ENCODE measurements around the gene IFRD1.
"Not testable (repeated sequence)": the region's sequence is repeated elsewhere in the genome, so short reads cannot be mapped to it uniquely, and the experiment has no call there.

Gene IFRD1

GRCh38 chr7:112505495-112505894 is 55.2 kb downstream of the IFRD1 start:
- H3K9ac ChIP-seq (ENCODE audit: low read depth, low read length), result no peak overlapping the region
- no peak overlapping the region for H3K4me3 ChIP-seq (ENCODE audit: low read depth, low read length)
- H3K27me3 ChIP-seq (ENCODE audit: control insufficient read depth, insufficient read depth, low read length), result no peaks in the 10 kb centered on the region
- no peaks in the 10 kb centered on the region for H3K36me3 ChIP-seq (ENCODE audit: control insufficient read depth, insufficient read depth, low read length)
- H3K27ac ChIP-seq (ENCODE audit: low read depth, low read length), result no peak overlapping the region
- no peaks in the 10 kb centered on the region for H3K9me3 ChIP-seq (ENCODE audit: control insufficient read depth, insufficient read depth, low read length)
- no peaks in the 10 kb centered on the region for H3K4me1 ChIP-seq (ENCODE audit: control insufficient read depth, insufficient read depth, low read length)

- no peaks in the 10 kb centered on the region for H3K27me3 ChIP-seq (ENCODE audit: control insufficient read depth, insufficient read depth, low read length)
- H3K36me3 ChIP-seq (ENCODE audit: control insufficient read depth, insufficient read depth, low read length), result no peaks in the 10 kb centered on the region
- no peak overlapping the region for H3K9ac ChIP-seq (ENCODE audit: low read depth, low read length)
- no peak overlapping the region for H3K27ac ChIP-seq (ENCODE audit: low read depth, low read length)
- H3K4me1 ChIP-seq (ENCODE audit: control insufficient read depth, insufficient read depth, low read length), result no peaks in the 10 kb centered on the region
- no peaks in the 10 kb centered on the region for H3K9me3 ChIP-seq (ENCODE audit: control insufficient read depth, insufficient read depth, low read length)
- no peak overlapping the region for H3K4me3 ChIP-seq (ENCODE audit: low read depth, low read length)
These were observed 58.1 kb downstream of the IFRD1 start for GRCh38 chr7:112508404-112508803.

GRCh38 chr7:112509402-112509801 is 59.1 kb downstream of the IFRD1 start:
- Histone ChIP-seq H3K27ac (ENCODE audit: low read depth, low read length) (no peak overlapping the region), H3K27me3 (ENCODE audit: control insufficient read depth, insufficient read depth, low read length) (no peaks in the 10 kb centered on the region), H3K4me3 (ENCODE audit: low read depth, low read length) (no peak overlapping the region), H3K4me1 (ENCODE audit: control insufficient read depth, insufficient read depth, low read length) (no peaks in the 10 kb centered on the region), H3K9ac (ENCODE audit: low read depth, low read length) (no peak overlapping the region), H3K9me3 (ENCODE audit: control insufficient read depth, insufficient read depth, low read length) (no peaks in the 10 kb centered on the region), H3K36me3 (ENCODE audit: control insufficient read depth, insufficient read depth, low read length) (no peaks in the 10 kb centered on the region)

DNA sequence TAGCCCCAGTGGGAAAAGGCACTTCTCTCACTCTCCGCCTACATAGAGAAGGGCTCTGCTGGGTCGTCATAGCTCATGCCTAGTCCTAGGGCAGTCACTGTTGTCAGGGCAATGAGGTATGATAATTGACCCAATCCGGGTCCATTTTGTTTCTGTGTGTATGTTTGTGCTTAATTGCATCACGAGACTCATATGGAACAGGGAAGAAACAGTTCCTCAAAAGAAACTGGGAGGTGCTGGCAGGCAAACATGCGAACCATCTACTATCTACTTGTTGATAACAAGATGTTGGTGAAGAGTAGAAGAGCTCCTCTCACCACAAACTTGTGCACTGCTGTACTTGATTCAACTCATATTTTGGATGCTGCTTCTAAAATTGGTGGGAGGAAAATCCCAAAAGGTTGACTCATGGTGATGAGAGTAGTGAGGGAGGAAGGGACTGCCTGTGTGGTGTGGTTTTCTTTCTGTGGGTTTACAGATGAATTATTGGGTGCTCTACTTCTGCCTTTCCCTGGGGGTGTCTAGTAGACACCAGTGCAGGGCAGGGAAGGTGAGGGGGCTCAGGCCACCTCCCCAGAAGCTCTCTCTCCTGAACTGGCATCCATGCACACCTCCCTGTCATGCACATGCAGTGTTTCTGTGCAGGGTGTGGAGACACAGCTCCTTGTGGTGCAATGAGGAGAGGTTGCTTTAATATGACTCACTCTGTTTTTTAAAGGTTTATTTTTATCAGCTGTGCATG is 59.9 kb downstream of the IFRD1 start:
- Histone ChIP-seq H3K4me3 (ENCODE audit: low read depth, low read length) (no peak overlapping the region), H3K9me3 (ENCODE audit: control insufficient read depth, insufficient read depth, low read length) (no peaks in the 10 kb centered on the region), H3K36me3 (ENCODE audit: control insufficient read depth, insufficient read depth, low read length) (no peaks in the 10 kb centered on the region), H3K4me1 (ENCODE audit: control insufficient read depth, insufficient read depth, low read length) (no peaks in the 10 kb centered on the region), H3K9ac (ENCODE audit: low read depth, low read length) (no peak overlapping the region), H3K27ac (ENCODE audit: low read depth, low read length) (no peak overlapping the region), H3K27me3 (ENCODE audit: control insufficient read depth, insufficient read depth, low read length) (no peaks in the 10 kb centered on the region)

DNA sequence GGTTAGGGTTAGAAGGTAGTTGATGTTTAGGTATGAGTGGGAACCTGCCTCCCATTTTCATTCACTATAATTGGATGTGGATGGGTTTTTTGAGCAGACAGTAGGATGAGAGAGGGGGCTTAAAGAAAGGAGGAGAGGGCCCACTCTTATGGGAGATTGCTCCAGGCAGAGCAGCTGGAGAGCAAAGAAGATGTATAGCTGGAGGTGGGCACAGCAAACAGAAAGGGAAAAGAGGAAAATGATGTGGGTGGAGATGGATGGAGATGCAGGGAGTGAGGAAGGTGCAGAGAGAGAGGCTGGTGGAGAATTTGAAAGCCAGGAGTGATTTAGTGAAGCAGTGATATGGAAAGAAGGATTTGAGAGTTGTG is 60.5 kb downstream of the IFRD1 start:
- H3K36me3 ChIP-seq (ENCODE audit: control insufficient read depth, insufficient read depth, low read length), result no peaks in the 10 kb centered on the region
- no peaks in the 10 kb centered on the region for H3K27me3 ChIP-seq (ENCODE audit: control insufficient read depth, insufficient read depth, low read length)
- H3K9me3 ChIP-seq (ENCODE audit: control insufficient read depth, insufficient read depth, low read length), result no peaks in the 10 kb centered on the region
- no peaks in the 10 kb centered on the region for H3K4me1 ChIP-seq (ENCODE audit: control insufficient read depth, insufficient read depth, low read length)
- H3K4me3 ChIP-seq (ENCODE audit: low read depth, low read length), result no peak overlapping the region
- H3K9ac ChIP-seq (ENCODE audit: low read depth, low read length), result no peak overlapping the region
- no peak overlapping the region for H3K27ac ChIP-seq (ENCODE audit: low read depth, low read length)

DNA sequence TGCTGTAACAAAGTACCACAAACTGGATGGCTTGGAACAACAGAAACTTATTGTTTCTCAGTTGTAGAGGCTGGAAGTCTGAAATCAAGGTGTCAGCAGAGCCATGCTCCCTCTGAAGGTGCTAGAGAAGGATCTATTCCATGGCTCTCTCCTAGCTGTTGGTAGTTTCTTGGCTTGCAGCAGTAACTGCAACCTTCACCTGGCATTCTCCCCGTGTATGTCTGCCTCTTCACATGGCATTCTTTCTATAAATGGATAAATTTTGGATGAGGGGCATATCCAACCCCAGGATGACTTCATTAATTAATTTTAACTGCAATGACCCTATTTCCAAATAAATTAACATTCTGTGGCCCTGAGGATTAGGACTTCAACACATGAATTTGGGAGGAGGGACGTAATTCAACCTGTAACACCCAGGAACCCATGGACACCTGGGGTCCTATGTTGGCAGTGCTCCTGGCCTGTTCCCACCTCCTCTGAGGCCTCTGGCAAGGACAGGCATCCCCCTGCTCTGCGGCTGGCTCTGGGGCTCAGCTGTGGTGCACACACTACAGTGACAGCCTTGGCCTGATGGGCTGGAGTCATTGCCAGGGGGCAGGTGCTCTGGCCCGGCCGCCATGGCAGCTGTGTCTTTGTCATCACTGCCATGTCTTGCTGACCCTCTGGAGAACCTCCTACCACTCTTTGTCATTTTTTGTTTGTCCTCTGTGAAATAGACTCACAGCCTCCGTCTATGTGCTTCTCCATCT is 61.4 kb downstream of the IFRD1 start:
- Histone ChIP-seq H3K4me1 (ENCODE audit: control insufficient read depth, insufficient read depth, low read length) (no peaks in the 10 kb centered on the region), H3K27me3 (ENCODE audit: control insufficient read depth, insufficient read depth, low read length) (no peaks in the 10 kb centered on the region), H3K36me3 (ENCODE audit: control insufficient read depth, insufficient read depth, low read length) (no peaks in the 10 kb centered on the region), H3K9ac (ENCODE audit: low read depth, low read length) (no peak overlapping the region), H3K9me3 (ENCODE audit: control insufficient read depth, insufficient read depth, low read length) (no peaks in the 10 kb centered on the region), H3K27ac (ENCODE audit: low read depth, low read length) (no peak overlapping the region), H3K4me3 (ENCODE audit: low read depth, low read length) (no peak overlapping the region)

DNA sequence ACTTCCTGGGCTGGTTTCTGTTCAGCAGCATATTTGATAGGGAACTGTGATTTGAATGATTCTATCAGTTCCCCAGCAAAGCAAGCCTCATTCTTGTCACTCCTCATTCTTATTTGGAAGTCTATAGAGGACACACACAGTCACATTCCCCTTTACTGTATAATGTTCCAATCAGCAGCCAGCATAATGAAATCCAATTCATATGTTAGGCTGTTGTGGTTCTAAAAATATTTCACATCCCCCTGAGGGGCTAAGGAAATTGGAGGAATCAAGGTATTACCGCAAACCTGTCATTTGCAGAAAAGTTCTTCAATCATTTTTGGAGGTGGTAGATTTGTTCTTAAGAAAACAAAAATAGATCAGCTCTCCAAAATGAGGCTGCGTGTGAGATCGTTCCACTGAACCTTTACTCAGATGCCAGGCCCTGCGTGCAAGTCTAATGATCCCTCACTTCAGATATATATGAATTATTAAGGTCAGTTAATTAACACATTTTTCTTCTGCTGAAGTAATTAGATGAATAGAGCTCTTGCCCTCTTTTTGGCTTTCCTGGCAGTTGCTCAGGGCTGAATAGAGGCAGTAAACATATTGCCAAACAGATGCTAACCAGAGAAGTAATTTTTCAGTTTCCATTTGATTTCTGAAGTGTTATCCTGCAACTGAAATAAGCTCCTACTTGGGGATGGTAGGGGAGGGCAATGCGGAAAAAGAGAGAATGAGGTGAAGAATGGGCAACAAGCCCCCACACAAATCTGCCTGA is 62.4 kb downstream of the IFRD1 start:
- no peak overlapping the region for H3K9ac ChIP-seq (ENCODE audit: low read depth, low read length)
- no peaks in the 10 kb centered on the region for H3K9me3 ChIP-seq (ENCODE audit: control insufficient read depth, insufficient read depth, low read length)
- no peaks in the 10 kb centered on the region for H3K36me3 ChIP-seq (ENCODE audit: control insufficient read depth, insufficient read depth, low read length)
- no peak overlapping the region for H3K4me3 ChIP-seq (ENCODE audit: low read depth, low read length)
- H3K4me1 ChIP-seq (ENCODE audit: control insufficient read depth, insufficient read depth, low read length), result no peaks in the 10 kb centered on the region
- no peak overlapping the region for H3K27ac ChIP-seq (ENCODE audit: low read depth, low read length)
- H3K27me3 ChIP-seq (ENCODE audit: control insufficient read depth, insufficient read depth, low read length), result no peaks in the 10 kb centered on the region

GRCh38 chr7:112515989-112516388 is 65.7 kb downstream of the IFRD1 start:
- H3K4me1 ChIP-seq (ENCODE audit: control insufficient read depth, insufficient read depth, low read length), result no peaks in the 10 kb centered on the region
- H3K9ac ChIP-seq (ENCODE audit: low read depth, low read length), result no peak overlapping the region
- no peak overlapping the region for H3K4me3 ChIP-seq (ENCODE audit: low read depth, low read length)
- H3K27ac ChIP-seq (ENCODE audit: low read depth, low read length), result no peak overlapping the region
- H3K9me3 ChIP-seq (ENCODE audit: control insufficient read depth, insufficient read depth, low read length), result no peaks in the 10 kb centered on the region
- H3K27me3 ChIP-seq (ENCODE audit: control insufficient read depth, insufficient read depth, low read length), result no peaks in the 10 kb centered on the region
- H3K36me3 ChIP-seq (ENCODE audit: control insufficient read depth, insufficient read depth, low read length), result no peaks in the 10 kb centered on the region

- not testable (repeated sequence) for H3K9ac ChIP-seq (ENCODE audit: low read depth, low read length); H3K4me3 ChIP-seq (ENCODE audit: low read depth, low read length); H3K9me3 ChIP-seq (ENCODE audit: control insufficient read depth, insufficient read depth, low read length); H3K27ac ChIP-seq (ENCODE audit: low read depth, low read length); H3K27me3 ChIP-seq (ENCODE audit: control insufficient read depth, insufficient read depth, low read length); H3K4me1 ChIP-seq (ENCODE audit: control insufficient read depth, insufficient read depth, low read length); H3K36me3 ChIP-seq (ENCODE audit: control insufficient read depth, insufficient read depth, low read length)
These were observed 66.2 kb downstream of the IFRD1 start for GRCh38 chr7:112516418-112516817.

DNA sequence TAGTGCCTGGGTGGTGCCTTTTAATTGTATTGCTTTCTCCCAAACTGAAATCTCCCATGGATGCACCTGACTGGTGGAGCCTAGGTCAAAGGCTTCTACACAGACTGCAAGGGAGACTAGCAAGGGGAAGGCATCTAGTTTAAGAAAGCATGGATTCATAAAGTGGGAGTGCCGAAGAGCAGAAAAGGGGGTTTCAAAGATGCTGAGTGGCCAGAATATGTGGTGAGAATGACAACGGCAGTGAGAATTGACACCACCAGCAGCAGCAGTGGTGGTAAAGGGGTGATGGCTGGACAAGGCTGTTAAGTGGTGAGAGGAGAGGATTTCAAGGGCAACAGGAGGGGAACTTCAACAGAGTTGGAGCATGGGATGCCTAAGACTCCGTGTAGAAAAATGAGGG is 67.2 kb downstream of the IFRD1 start:
- Histone ChIP-seq H3K4me1 (ENCODE audit: control insufficient read depth, insufficient read depth, low read length) (no peaks in the 10 kb centered on the region), H3K9me3 (ENCODE audit: control insufficient read depth, insufficient read depth, low read length) (no peaks in the 10 kb centered on the region), H3K36me3 (ENCODE audit: control insufficient read depth, insufficient read depth, low read length) (no peaks in the 10 kb centered on the region), H3K27me3 (ENCODE audit: control insufficient read depth, insufficient read depth, low read length) (no peaks in the 10 kb centered on the region), H3K9ac (ENCODE audit: low read depth, low read length) (no peak overlapping the region), H3K27ac (ENCODE audit: low read depth, low read length) (no peak overlapping the region), H3K4me3 (ENCODE audit: low read depth, low read length) (no peak overlapping the region)

DNA sequence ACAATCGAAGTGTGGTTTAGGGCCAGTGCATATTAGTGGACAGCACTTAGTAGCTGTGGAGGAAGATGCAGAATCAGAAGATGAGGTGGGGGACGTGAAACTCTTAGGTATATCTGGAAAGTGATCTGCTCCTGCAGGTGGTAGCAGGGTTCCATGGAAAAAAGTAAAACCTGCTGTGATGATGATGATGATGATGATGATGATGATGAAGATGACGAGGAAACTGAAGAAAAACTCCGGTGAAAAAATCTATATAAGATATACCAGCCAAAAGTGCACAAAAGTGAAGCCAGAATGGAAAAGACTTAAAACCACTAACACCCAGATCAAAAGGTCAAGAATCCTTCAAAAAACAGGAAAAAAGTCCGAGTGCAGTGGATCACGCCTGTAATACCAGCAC is 70.5 kb downstream of the IFRD1 start:
- no peak overlapping the region for H3K4me3 ChIP-seq (ENCODE audit: low read depth, low read length)
- no peaks in the 10 kb centered on the region for H3K27me3 ChIP-seq (ENCODE audit: control insufficient read depth, insufficient read depth, low read length)
- H3K9me3 ChIP-seq (ENCODE audit: control insufficient read depth, insufficient read depth, low read length), result no peaks in the 10 kb centered on the region
- H3K27ac ChIP-seq (ENCODE audit: low read depth, low read length), result no peak overlapping the region
- H3K4me1 ChIP-seq (ENCODE audit: control insufficient read depth, insufficient read depth, low read length), result no peaks in the 10 kb centered on the region
- no peaks in the 10 kb centered on the region for H3K36me3 ChIP-seq (ENCODE audit: control insufficient read depth, insufficient read depth, low read length)
- no peak overlapping the region for H3K9ac ChIP-seq (ENCODE audit: low read depth, low read length)

Data from HUES48 (cell line).